Neuronal stem cell (in vitro differentiated cells): ENCODE results near the gene DRC7. TPM values are rescaled to one million over a fixed set of nuclear protein-coding genes. Genes with fewer than 3 reads are reported as not detected.
"Not testable (repeated sequence)": the region's sequence is repeated elsewhere in the genome, so short reads cannot be mapped to it uniquely, and the experiment has no call there.

Source experiments
- DNase-seq: peaks from one replicate; pipeline ENCODE4 v3.0.0-alpha.2; 2013; ENCODE audit warnings: low spot score
- H2AFZ ChIP-seq: one replicate; pipeline ENCODE4 v1.6.1; 2013; ENCODE audit warnings: mild to moderate bottlenecking, low read length, inconsistent platforms
- H2AK5ac ChIP-seq: 2 replicates; pipeline ENCODE4 v1.6.1; 2013; ENCODE audit warnings: low read depth, mild to moderate bottlenecking, inconsistent platforms, low read length, moderate library complexity, mixed read lengths
- H2BK120ac ChIP-seq: 2 replicates; pipeline ENCODE4 v1.6.1; 2013; ENCODE audit warnings: low read depth, mild to moderate bottlenecking, inconsistent platforms, low read length, moderate library complexity, mixed read lengths
- H2BK12ac ChIP-seq: one replicate; pipeline ENCODE4 v1.6.1; 2013; ENCODE audit warnings: low read length, inconsistent platforms
- H2BK15ac ChIP-seq: 2 replicates; pipeline ENCODE4 v1.6.1; 2013; ENCODE audit warnings: mild to moderate bottlenecking, low read length, inconsistent platforms, mixed read lengths
- H2BK5ac ChIP-seq: one replicate; pipeline ENCODE4 v1.6.1; 2013; ENCODE audit warnings: inconsistent platforms, mild to moderate bottlenecking, low read length, moderate library complexity
- H3K14ac ChIP-seq: one replicate; pipeline ENCODE4 v1.6.1; 2013; ENCODE audit warnings: low read length, inconsistent platforms
- H3K18ac ChIP-seq: 2 replicates; pipeline ENCODE4 v1.6.1; 2013; ENCODE audit warnings: low read length, inconsistent platforms
- H3K23ac ChIP-seq: 2 replicates; pipeline ENCODE4 v1.6.1; 2013; ENCODE audit warnings: low read depth, mild to moderate bottlenecking, mixed read lengths, low read length, inconsistent platforms; ENCODE audit not compliant: poor library complexity
- H3K27ac ChIP-seq: replicated peaks from 3 replicates; pipeline ENCODE4 v1.5.1; 2013; ENCODE audit warnings: low read length, inconsistent platforms
- H3K27me3 ChIP-seq, 3 experiments: 2 replicates each; pipeline ENCODE4 v1.6.1; 2013; ENCODE audit warnings: low read length in 3 of 3, mild to moderate bottlenecking in 2 of 3, inconsistent platforms in 1 of 3, low read depth in 1 of 3, mixed read lengths in 1 of 3, moderate library complexity in 1 of 3; ENCODE audit not compliant: control insufficient read depth in 3 of 3, insufficient read depth in 3 of 3
- H3K36me3 ChIP-seq, 2 donors: replicated peaks in 1 of 2; 2 replicates each; pipeline ENCODE4 v1.6.1; 2013; ENCODE audit warnings: low read length in 2 of 2; ENCODE audit not compliant: control insufficient read depth in 2 of 2, insufficient read depth in 2 of 2
- H3K4ac ChIP-seq: 2 replicates; pipeline ENCODE4 v1.6.1; 2013; ENCODE audit warnings: inconsistent platforms, mild to moderate bottlenecking, low read length, moderate library complexity
- H3K4me1 ChIP-seq, 2 donors: 1 replicate in 1 of 2; 2 replicates in 1 of 2; pipeline ENCODE4 v1.6.1; 2013; ENCODE audit warnings: low read length in 2 of 2, low read depth in 1 of 2; ENCODE audit not compliant: control insufficient read depth in 2 of 2, insufficient read depth in 1 of 2
- H3K4me2 ChIP-seq: one replicate; pipeline ENCODE4 v1.6.1; 2013; ENCODE audit warnings: mild to moderate bottlenecking, low read length, inconsistent platforms; ENCODE audit not compliant: insufficient read depth, poor library complexity, severe bottlenecking
- H3K4me3 ChIP-seq, 2 donors: 2 replicates each; pipeline ENCODE4 v1.5.1; 2013; ENCODE audit warnings: low read length in 2 of 2, mild to moderate bottlenecking in 2 of 2, inconsistent platforms in 1 of 2, moderate library complexity in 1 of 2
- H3K79me1 ChIP-seq: one replicate; pipeline ENCODE4 v1.6.1; 2013; ENCODE audit warnings: low read depth, mild to moderate bottlenecking, inconsistent platforms, low read length, moderate library complexity
- H3K9ac ChIP-seq: one replicate; pipeline ENCODE4 v1.6.1; 2013; ENCODE audit warnings: mild to moderate bottlenecking, low read depth, low read length, inconsistent platforms; ENCODE audit not compliant: poor library complexity
- H3K9me3 ChIP-seq, 2 donors: replicated peaks in 1 of 2; 2 replicates each; pipeline versions ENCODE3 to v1.6.1; 2013; ENCODE audit warnings: low read length in 2 of 2, mild to moderate bottlenecking in 2 of 2, inconsistent platforms in 1 of 2, low read depth in 1 of 2, mixed read lengths in 1 of 2, moderate library complexity in 1 of 2; ENCODE audit not compliant: control insufficient read depth in 2 of 2, insufficient read depth in 1 of 2
- H4K8ac ChIP-seq: one replicate; pipeline ENCODE4 v1.6.1; 2013; ENCODE audit warnings: low read depth, mild to moderate bottlenecking, inconsistent platforms, low read length, moderate library complexity
- H4K91ac ChIP-seq: one replicate; pipeline ENCODE4 v1.6.1; 2013; ENCODE audit warnings: low read length, low read depth, mild to moderate bottlenecking, inconsistent platforms; ENCODE audit not compliant: poor library complexity
- WGBS, 2 donors: extraction: QIAGEN DNeasy Blood & Tissue Kit; methylation state at CpG; one replicate each; pipeline ENCODE4 v1.1.7; 2013; ENCODE audit warnings: missing lambda C conversion rate in 2 of 2, mixed read lengths in 1 of 2; ENCODE audit not compliant: insufficient read length in 2 of 2, insufficient replicate concordance in 1 of 2; ENCODE audit errors: extremely low coverage in 2 of 2; 5-methylcytosine and 5-hydroxymethylcytosine counted together
- small RNA-seq: library from polyadenylated mRNA; stranded (forward); fragments of <200 nt; extraction: miRNeasy Mini kit (QIAGEN cat#:217004); gene quantifications from one replicate; pipeline ENCODE3, GENCODE V24; 2013; ENCODE audit not compliant: insufficient read depth

The DRC7 gene

DNA sequence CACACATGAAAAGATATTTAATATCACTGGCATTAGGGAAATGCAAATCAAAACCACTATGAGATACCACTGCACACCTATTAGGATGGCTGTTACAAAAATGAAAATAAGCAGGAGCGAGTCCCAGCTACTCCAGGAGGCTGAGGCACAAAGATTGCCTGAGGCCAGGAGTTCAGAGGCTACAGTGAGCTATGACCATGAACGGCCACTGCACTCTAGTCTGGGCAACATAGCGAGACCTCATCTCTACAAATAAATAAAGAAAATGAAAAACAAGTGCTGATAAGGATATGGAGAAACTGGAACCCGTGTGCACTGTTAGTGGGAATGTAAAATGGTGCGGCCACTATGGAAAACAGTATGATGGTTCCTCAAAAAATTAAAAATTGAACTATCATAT lies 84.1 kb downstream of the DRC7 start:
- Histone ChIP-seq H3K14ac (no peak overlapping the region), H2AFZ (no peak overlapping the region), H4K91ac (no peak overlapping the region), H3K18ac (no peak overlapping the region), H3K4me2 (no peak overlapping the region), H2BK5ac (no peak overlapping the region), H3K9me3 (no peaks in the 10 kb centered on the region), H3K4ac (no peak overlapping the region), H4K8ac (no peak overlapping the region), H3K27ac (no peak overlapping the region), H2BK15ac (no peak overlapping the region), H3K4me1 (peaks cover 0 to 13% of the 10 kb centered on the region in 2 donors), H3K23ac (no peak overlapping the region), H2BK12ac (no peak overlapping the region), H3K9ac (no peak overlapping the region), H2BK120ac (no peak overlapping the region), H2AK5ac (no peak overlapping the region), H3K36me3 (no peaks in the 10 kb centered on the region), H3K27me3 (no peaks in the 10 kb centered on the region), H3K79me1 (no peaks in the 10 kb centered on the region), H3K4me3 (no peak overlapping the region)
- WGBS, 2 donors: no CpG with 5 or more reads among the region's 5 CpGs
- no peak for DNase-seq

DNA sequence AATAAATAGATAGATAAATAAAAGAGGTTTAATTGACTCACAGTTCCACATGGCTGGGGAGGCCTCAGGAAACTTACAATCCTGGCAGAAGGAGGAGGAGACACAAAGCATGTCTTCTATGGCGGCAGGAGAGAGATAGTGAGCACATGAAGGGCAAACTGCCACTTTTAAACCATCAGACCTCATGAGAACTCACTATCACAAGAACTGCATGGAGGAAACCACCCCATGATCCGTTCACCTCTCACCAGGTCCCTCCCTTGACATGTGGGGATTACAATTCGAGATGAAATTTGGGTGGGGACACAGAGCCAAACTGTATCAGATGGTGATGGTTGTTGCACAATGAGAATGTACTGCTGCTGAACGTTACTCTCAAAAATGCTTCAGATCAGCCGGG lies 85.2 kb downstream of the DRC7 start:
- H2BK15ac ChIP-seq, H3K36me3 ChIP-seq, H2AFZ ChIP-seq, H4K8ac ChIP-seq, H3K27ac ChIP-seq, H3K79me1 ChIP-seq, H3K27me3 ChIP-seq, H3K4me3 ChIP-seq, H3K4ac ChIP-seq, H3K23ac ChIP-seq, H4K91ac ChIP-seq, DNase-seq, H2BK120ac ChIP-seq, H3K9me3 ChIP-seq, H2AK5ac ChIP-seq, H3K9ac ChIP-seq, H2BK5ac ChIP-seq, H2BK12ac ChIP-seq, H3K14ac ChIP-seq, H3K4me2 ChIP-seq, H3K18ac ChIP-seq: not testable (repeated sequence)
- WGBS, 2 donors: no CpG with 5 or more reads among the region's 5 CpGs
- peaks cover 0 to 12% of the 10 kb centered on the region in 2 donors for H3K4me1 ChIP-seq

DNA sequence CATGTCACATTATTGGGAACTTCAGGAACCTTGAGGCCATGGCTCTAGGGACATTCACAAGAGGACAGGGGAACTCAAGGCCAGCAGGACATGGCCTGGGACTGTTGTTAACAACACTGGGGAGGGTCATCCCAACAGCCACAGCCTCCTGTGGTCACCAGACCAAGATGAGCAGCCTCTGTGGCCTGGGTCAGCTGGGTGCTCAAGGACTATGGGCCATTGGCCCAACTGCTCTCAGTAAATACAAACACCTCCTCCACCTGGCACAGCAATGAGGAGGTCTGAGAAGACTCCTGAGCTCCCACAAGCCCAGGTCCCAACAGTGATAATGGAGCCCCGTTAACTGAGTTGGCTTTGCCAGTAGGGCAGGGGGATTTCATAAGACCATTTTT lies 86.7 kb downstream of the DRC7 start:
- no peak overlapping the region for H3K9ac ChIP-seq
- no peak overlapping the region for H3K18ac ChIP-seq
- no peak overlapping the region for H4K91ac ChIP-seq
- H2BK5ac ChIP-seq: no peak overlapping the region
- no peak overlapping the region for H2AK5ac ChIP-seq
- H2BK15ac ChIP-seq: no peak overlapping the region
- no peak overlapping the region for H3K4ac ChIP-seq
- WGBS, 2 donors: no CpG with 5 or more reads among the region's 1 CpG
- H3K36me3 ChIP-seq: no peaks in the 10 kb centered on the region
- H3K79me1 ChIP-seq: no peaks in the 10 kb centered on the region
- H3K9me3 ChIP-seq: no peaks in the 10 kb centered on the region
- H3K27ac ChIP-seq: no peak overlapping the region
- no peak overlapping the region for H4K8ac ChIP-seq
- no peak overlapping the region for H3K4me2 ChIP-seq
- H3K27me3 ChIP-seq: no peaks in the 10 kb centered on the region
- H3K14ac ChIP-seq: no peak overlapping the region
- H3K4me1 ChIP-seq: no peaks in the 10 kb centered on the region
- DNase-seq: no peak
- no peak overlapping the region for H2AFZ ChIP-seq
- no peak overlapping the region for H3K23ac ChIP-seq
- H2BK120ac ChIP-seq: no peak overlapping the region
- no peak overlapping the region for H2BK12ac ChIP-seq
- no peak overlapping the region for H3K4me3 ChIP-seq

Small RNA genes within 50 kb of the gene (small RNA-seq; reads per million reads assigned to genes)
- not detected for gene MIR6772
